Cerebellar cortex (tissue), 1 donor: Measurements from ENCODE around the gene TBX5.

Experiments
- DNase-seq: peaks from one replicate; pipeline ENCODE4 v3.0.0-alpha.2; 2015; ENCODE audit warnings: low spot score

TBX5 gene

GRCh38 chr12:114431902-114432301 is 26.0 kb upstream of the TBX5 start:
- no peak for DNase-seq

- no peak for DNase-seq
These were observed 24.4 kb upstream of the TBX5 start for GRCh38 chr12:114430306-114430705.

- no peak for DNase-seq
These were observed 19.2 kb upstream of the TBX5 start for GRCh38 chr12:114425031-114425626.

- DNase-seq, result no peak
These were observed 15.0 kb upstream of the TBX5 start for GRCh38 chr12:114420944-114421335.

GRCh38 chr12:114420182-114420943 is 14.4 kb upstream of the TBX5 start:
- DNase-seq, result no peak

GRCh38 chr12:114416028-114416427 is 10.1 kb upstream of the TBX5 start:
- DNase-seq, result no peak

GRCh38 chr12:114415525-114415868 is 9.6 kb upstream of the TBX5 start:
- no peak for DNase-seq

GRCh38 chr12:114414866-114415524 is 9.1 kb upstream of the TBX5 start:
- no peak for DNase-seq

- DNase-seq, result no peak
These were observed 8.3 kb upstream of the TBX5 start for GRCh38 chr12:114414031-114414865.

GRCh38 chr12:114412825-114413749 is 7.1 kb upstream of the TBX5 start:
- DNase-seq, result no peak

- DNase-seq, result no peak
These were observed 6.4 kb upstream of the TBX5 start for GRCh38 chr12:114412307-114412706.

GRCh38 chr12:114411071-114411837 is 5.3 kb upstream of the TBX5 start:
- no peak for DNase-seq

- no peak for DNase-seq
These were observed 4.1 kb upstream of the TBX5 start for GRCh38 chr12:114409852-114410600.

GRCh38 chr12:114408886-114409851 is 3.2 kb upstream of the TBX5 start:
- DNase-seq, result no peak

- no peak for DNase-seq
These were observed 2.5 kb upstream of the TBX5 start for GRCh38 chr12:114408471-114408885.

GRCh38 chr12:114407842-114408411 is 2.0 kb upstream of the TBX5 start:
- DNase-seq, result no peak

- DNase-seq, result no peak
These were observed 1.3 kb upstream of the TBX5 start for GRCh38 chr12:114406984-114407841.
